Measurements from ENCODE around the gene H3-3A. TPM values are rescaled to one million over a fixed set of nuclear protein-coding genes. Genes with fewer than 3 reads are reported as not detected.

H3-3A gene
- polyA plus RNA-seq, 3 donors, result 961 to 1,826 (median 1,812) TPM

DNA sequence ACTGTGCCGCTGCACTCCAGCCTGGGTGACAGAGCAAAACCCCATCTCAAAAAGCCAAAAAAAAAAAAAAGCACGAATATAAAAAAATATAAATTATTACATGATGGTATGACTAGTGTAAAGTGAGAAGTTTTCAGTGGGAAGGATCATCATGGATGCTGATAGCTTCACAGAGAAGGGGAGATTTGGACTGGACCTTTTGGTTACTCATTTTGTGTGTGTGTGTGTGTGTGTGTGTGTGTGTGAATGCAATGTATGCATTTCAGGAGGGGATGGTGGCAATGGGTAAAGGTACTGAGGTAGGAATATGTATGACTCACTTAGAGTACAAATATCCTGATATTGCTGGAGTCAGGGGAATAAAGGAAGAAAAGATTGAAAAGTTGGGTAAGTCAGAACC is 40.7 kb upstream of the H3-3A start:
- Histone ChIP-seq H3K27ac (ENCODE audit: low read depth in 1 of 2, low read length in 2 of 2) (no peak overlapping the region), H3K4me1 (ENCODE audit: control insufficient read depth in 1 of 2, insufficient read depth in 2 of 2, low read length in 2 of 2) (no peaks in the 10 kb centered on the region), H3K79me2 (ENCODE audit: insufficient read depth, low read length) (no peaks in the 10 kb centered on the region), H3K4me2 (replicated peaks; ENCODE audit: extremely low read depth, low read length, poor library complexity, severe bottlenecking) (no peak overlapping the region), H3K36me3 (replicated peaks in 1 of 2; ENCODE audit: control insufficient read depth in 1 of 2, insufficient read depth in 2 of 2, low read length in 2 of 2) (no peaks in the 10 kb centered on the region), H3K4me3 (replicated peaks in 1 of 3; ENCODE audit: low read depth in 2 of 3, low read length in 3 of 3) (no peak overlapping the region), H2AFZ (ENCODE audit: insufficient read depth, low read depth, low read length, poor library complexity, severe bottlenecking) (no peak overlapping the region), H4K20me1 (ENCODE audit: insufficient read depth, low read length) (no peaks in the 10 kb centered on the region), H3K9me3 (replicated peaks in 1 of 2; ENCODE audit: control insufficient read depth in 1 of 2, insufficient read depth in 1 of 2, low read length in 2 of 2) (no peaks in the 10 kb centered on the region), H3K27me3 (ENCODE audit: control insufficient read depth in 2 of 2, insufficient read depth in 2 of 2, low read length in 2 of 2) (no peaks in the 10 kb centered on the region), H3K9ac (ENCODE audit: insufficient read depth, low read length, poor library complexity, severe bottlenecking) (no peak overlapping the region)
- intact Hi-C loops (cut with micrococcal nuclease), result no loop called here
- no peaks in the 10 kb centered on the region for H3K9me3 Mint-ChIP-seq
- H3K4me1 Mint-ChIP-seq, result no peaks in the 10 kb centered on the region
- H3K4me3 Mint-ChIP-seq, result no peak overlapping the region
- no peaks in the 10 kb centered on the region for H3K36me3 Mint-ChIP-seq
- peaks cover 0 to 1% (median 0%) of the 10 kb centered on the region in 3 donors for H3K27me3 Mint-ChIP-seq (ENCODE audit: low read depth in 3 of 3)
- H3K27ac Mint-ChIP-seq, result no peak overlapping the region
- TF ChIP-seq, protein P1, sequence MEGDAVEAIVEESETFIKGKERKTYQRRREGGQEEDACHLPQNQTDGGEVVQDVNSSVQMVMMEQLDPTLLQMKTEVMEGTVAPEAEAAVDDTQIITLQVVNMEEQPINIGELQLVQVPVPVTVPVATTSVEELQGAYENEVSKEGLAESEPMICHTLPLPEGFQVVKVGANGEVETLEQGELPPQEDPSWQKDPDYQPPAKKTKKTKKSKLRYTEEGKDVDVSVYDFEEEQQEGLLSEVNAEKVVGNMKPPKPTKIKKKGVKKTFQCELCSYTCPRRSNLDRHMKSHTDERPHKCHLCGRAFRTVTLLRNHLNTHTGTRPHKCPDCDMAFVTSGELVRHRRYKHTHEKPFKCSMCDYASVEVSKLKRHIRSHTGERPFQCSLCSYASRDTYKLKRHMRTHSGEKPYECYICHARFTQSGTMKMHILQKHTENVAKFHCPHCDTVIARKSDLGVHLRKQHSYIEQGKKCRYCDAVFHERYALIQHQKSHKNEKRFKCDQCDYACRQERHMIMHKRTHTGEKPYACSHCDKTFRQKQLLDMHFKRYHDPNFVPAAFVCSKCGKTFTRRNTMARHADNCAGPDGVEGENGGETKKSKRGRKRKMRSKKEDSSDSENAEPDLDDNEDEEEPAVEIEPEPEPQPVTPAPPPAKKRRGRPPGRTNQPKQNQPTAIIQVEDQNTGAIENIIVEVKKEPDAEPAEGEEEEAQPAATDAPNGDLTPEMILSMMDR (IDR thresholded peaks at IDR 0.05), result no peak
- WGBS (ENCODE audit: insufficient coverage), result no CpG with 5 or more reads among the region's 2 CpGs
- no peak for DNase-seq

DNA sequence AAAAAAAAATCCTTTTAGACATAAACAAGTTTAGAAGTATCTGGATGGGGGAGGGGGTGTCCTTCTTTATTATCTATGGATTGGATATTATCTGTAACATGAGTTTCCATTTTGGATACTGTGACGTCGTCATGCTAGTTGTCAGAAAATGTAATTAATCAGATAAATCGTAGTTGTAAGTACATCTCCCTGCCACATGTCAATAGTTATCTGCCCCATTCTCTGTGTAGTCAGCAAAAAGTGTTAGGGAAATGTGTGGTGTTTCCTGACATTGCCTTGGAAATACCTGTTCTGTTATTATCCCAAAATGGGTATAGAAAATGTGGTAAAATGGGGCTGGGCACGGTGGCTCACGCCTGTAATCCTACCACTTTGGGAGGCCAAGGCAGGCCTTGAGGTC is 38.8 kb upstream of the H3-3A start:
- Histone ChIP-seq H3K4me1 (ENCODE audit: control insufficient read depth in 1 of 2, insufficient read depth in 2 of 2, low read length in 2 of 2) (peaks cover 16% of the 10 kb centered on the region in 2 donors), H4K20me1 (ENCODE audit: insufficient read depth, low read length) (no peaks in the 10 kb centered on the region), H3K4me2 (replicated peaks; ENCODE audit: extremely low read depth, low read length, poor library complexity, severe bottlenecking) (no peak overlapping the region), H3K4me3 (replicated peaks in 1 of 3; ENCODE audit: low read depth in 2 of 3, low read length in 3 of 3) (no peak overlapping the region), H3K79me2 (ENCODE audit: insufficient read depth, low read length) (no peaks in the 10 kb centered on the region), H3K9ac (ENCODE audit: insufficient read depth, low read length, poor library complexity, severe bottlenecking) (no peak overlapping the region), H2AFZ (ENCODE audit: insufficient read depth, low read depth, low read length, poor library complexity, severe bottlenecking) (no peak overlapping the region), H3K36me3 (replicated peaks in 1 of 2; ENCODE audit: control insufficient read depth in 1 of 2, insufficient read depth in 2 of 2, low read length in 2 of 2) (no peaks in the 10 kb centered on the region), H3K27me3 (ENCODE audit: control insufficient read depth in 2 of 2, insufficient read depth in 2 of 2, low read length in 2 of 2) (no peaks in the 10 kb centered on the region), H3K27ac (ENCODE audit: low read depth in 1 of 2, low read length in 2 of 2) (no peak overlapping the region), H3K9me3 (replicated peaks in 1 of 2; ENCODE audit: control insufficient read depth in 1 of 2, insufficient read depth in 1 of 2, low read length in 2 of 2) (no peaks in the 10 kb centered on the region)
- TF ChIP-seq, protein P1 (IDR thresholded peaks at IDR 0.05), result no peak
- Mint-ChIP-seq H3K36me3 (no peaks in the 10 kb centered on the region), H3K27me3 (ENCODE audit: low read depth in 3 of 3) (peaks cover 0 to 2% (median 1%) of the 10 kb centered on the region in 3 donors), H3K27ac (no peak overlapping the region), H3K4me1 (peaks cover 17% of the 10 kb centered on the region), H3K9me3 (no peaks in the 10 kb centered on the region), H3K4me3 (no peak overlapping the region)
- intact Hi-C loops (cut with micrococcal nuclease), result no loop called here
- DNase-seq, result no peak
- WGBS (ENCODE audit: insufficient coverage), result 100% methylated on average over 1 of the region's 5 CpGs

Measured in CD14-positive monocyte (primary cell).